Heart right ventricle (tissue), 16 donors: ENCODE data around the gene SLC25A53. TPM values are rescaled to one million over a fixed set of nuclear protein-coding genes. Genes with fewer than 3 reads are reported as not detected.

Source experiments
- ATAC-seq, 8 donors: fragments of 200-7000 bp; cut with Tn5 transposase; one replicate each; pipeline ENCODE4 v1.9.1; 2020; ENCODE audit warnings: mild to moderate bottlenecking in 8 of 8, moderate library complexity in 8 of 8, moderate number of reproducible peaks in 1 of 8
- DNase-seq, 2 donors: peaks; one replicate each; pipeline ENCODE4 v3.0.0-alpha.2; 2020
- H3K27ac ChIP-seq, 10 donors: fragments of 200-600 bp; sonication (generic) in 2 of 10; one replicate each; pipeline versions ENCODE4 v1.5.0 to v1.8.0; 2020 to 2022; ENCODE audit warnings: mild to moderate bottlenecking in 3 of 10
- H3K27me3 ChIP-seq, 7 donors: fragments of 200-600 bp; one replicate each; pipeline ENCODE4 v1.8.0; 2021 to 2022; ENCODE audit warnings: mild to moderate bottlenecking in 2 of 7
- H3K36me3 ChIP-seq, 9 donors: fragments of 200-600 bp; sonication (generic) in 1 of 9; one replicate each; pipeline versions ENCODE4 v1.5.0 to v1.8.0; 2020 to 2022; ENCODE audit warnings: mild to moderate bottlenecking in 2 of 9
- H3K4me1 ChIP-seq, 9 donors: fragments of 200-600 bp; sonication (generic) in 1 of 9; one replicate each; pipeline versions ENCODE4 v1.5.0 to v1.8.0; 2020 to 2022; ENCODE audit warnings: mild to moderate bottlenecking in 4 of 9
- H3K4me3 ChIP-seq, 10 donors: fragments of 200-600 bp; sonication (generic) in 2 of 10; one replicate each; pipeline versions ENCODE4 v1.5.0 to v1.8.0; 2020 to 2022; ENCODE audit warnings: mild to moderate bottlenecking in 7 of 10, moderate library complexity in 2 of 10
- H3K9me3 ChIP-seq, 11 donors: fragments of 200-600 bp in 10 of 11; sonication (generic) in 2 of 11; one replicate each; pipeline versions ENCODE4 v1.5.0 to v1.8.0; 2013 to 2022; ENCODE audit warnings: mild to moderate bottlenecking in 2 of 11, control low read depth in 1 of 11, moderate library complexity in 1 of 11
- CTCF ChIP-seq, 9 donors: fragments of 200-600 bp; sonication (generic) in 2 of 9; IDR thresholded peaks; one replicate each; pipeline versions ENCODE4 v1.5.0 to v1.8.0; 2021 to 2022; ENCODE audit warnings: antibody characterized with exemption in 9 of 9, mild to moderate bottlenecking in 5 of 9, moderate library complexity in 1 of 9
- WGBS, 2 donors: extraction: QIAGEN DNeasy Blood & Tissue Kit; methylation state at CpG; one replicate each; pipeline ENCODE4 v1.1.7; 2013; ENCODE audit warnings: inconsistent platforms in 1 of 2; 5-methylcytosine and 5-hydroxymethylcytosine counted together
- intact Hi-C, 10 donors: fragments of 100-400 bp; cut with DNase I; formaldehyde crosslinking; loops; one replicate each; pipeline versions ENCODE4 v1.11.1 to v1.14.2; 2022
- long read RNA-seq, 3 donors: library from polyadenylated mRNA; unstranded; transcript quantifications; one replicate each; pipeline ENCODE4 v2.0.0, GENCODE V29; 2020 to 2021
- polyA plus RNA-seq, 2 donors: library from polyadenylated mRNA; stranded (reverse); fragments of 200-250 nt; gene quantifications; one replicate each; pipeline ENCODE4 v1.2.3, GENCODE V29; 2013
- total RNA-seq, 10 donors: library from RNA; stranded (reverse); fragmentation: NEBNext Ultra II Directional in 3 of 10; extraction: Animal tissue kit (Norgen Biotek cat#: 25700) in 3 of 10; gene quantifications; one replicate each; pipeline versions ENCODE4 v1.2.1 to v1.2.4, GENCODE V29; 2021 to 2023
- donor health status: Arrhythmogenic right ventricular cardiomyopathy.
- donor health status: ischemic (EF 13 %, LVEDD 7.1; RV severe dilation, severe dysfunction).
- donor health status: healthy with polysubstance abuse.
- donor health status: DM: no; HTN: yes; CAD: no.
- donor health status: DM: no; HTN: no; CAD: no.
- donor health status: ischemic (EF 25% LVEDD 6.9; RV normal size, moderate dysfunction).
- donor health status: ischemic (EF 25% LVEDD 5.7; RV mildly dilated, moderate dysfunction).
- donor health status: healthy.
- donor health status: DM: yes; HTN: yes; CAD: no.
- donor health status: Ischemic cardiomyopathy.
- donor health status: ischemic (EF 35%, LVEDD 5.7; RV mildly dilated, moderate dysfunction).
- donor health status: nonischemic (EF 11% LVEDD 7.7; RV severe dilation, severe dysfunction).
- donor health status: DM: yes; HTN: yes; CAD: no.
- donor health status: PGD.
- donor health status: ischemic (EF 29% LVEDD 5.4; RV normal size, mild dysfunction).
- donor health status: nonischemic (EF 23%, LVEDD 6.1; RV moderate dilation, normal function).

Gene SLC25A53, protein sequence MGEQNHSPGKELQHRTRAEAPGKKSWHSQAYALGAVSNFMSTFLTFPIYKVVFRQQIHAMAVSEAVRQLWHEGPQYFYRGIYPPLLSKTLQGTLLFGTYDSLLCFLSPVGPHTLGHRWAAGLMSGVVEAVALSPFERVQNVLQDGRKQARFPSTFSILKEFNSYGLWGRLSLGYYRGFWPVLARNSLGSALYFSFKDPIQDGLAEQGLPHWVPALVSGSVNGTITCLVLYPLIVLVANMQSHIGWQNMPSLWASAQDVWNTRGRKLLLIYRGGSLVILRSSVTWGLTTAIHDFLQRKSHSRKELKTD
- total RNA-seq (10 to 100 TPM; 10.8 to 15.6 (median 11.6) TPM), polyA plus RNA-seq (1 to 10 TPM; 4.2 to 5.6 TPM)
- long read RNA-seq, donor 1, partial matches to known transcripts, result 0 of 9 reads
- long read RNA-seq, donor 1, other reads (novel, unspliced or antisense), result 7 of 9 reads
- long read RNA-seq, donor 2, transcript SLC25A53-201 (2 exons, 731 nt), result major isoform, 11 of 17 reads
- long read RNA-seq, donor 2, partial matches to known transcripts, result 0 of 17 reads
- long read RNA-seq, donor 2, other reads (novel, unspliced or antisense), result 6 of 17 reads
- long read RNA-seq, donor 3, transcript SLC25A53-201 (2 exons, 731 nt), result major isoform, 9 of 15 reads
- long read RNA-seq, donor 3, partial matches to known transcripts, result 0 of 15 reads
- long read RNA-seq, donor 3, other reads (novel, unspliced or antisense), result 6 of 15 reads

DNA sequence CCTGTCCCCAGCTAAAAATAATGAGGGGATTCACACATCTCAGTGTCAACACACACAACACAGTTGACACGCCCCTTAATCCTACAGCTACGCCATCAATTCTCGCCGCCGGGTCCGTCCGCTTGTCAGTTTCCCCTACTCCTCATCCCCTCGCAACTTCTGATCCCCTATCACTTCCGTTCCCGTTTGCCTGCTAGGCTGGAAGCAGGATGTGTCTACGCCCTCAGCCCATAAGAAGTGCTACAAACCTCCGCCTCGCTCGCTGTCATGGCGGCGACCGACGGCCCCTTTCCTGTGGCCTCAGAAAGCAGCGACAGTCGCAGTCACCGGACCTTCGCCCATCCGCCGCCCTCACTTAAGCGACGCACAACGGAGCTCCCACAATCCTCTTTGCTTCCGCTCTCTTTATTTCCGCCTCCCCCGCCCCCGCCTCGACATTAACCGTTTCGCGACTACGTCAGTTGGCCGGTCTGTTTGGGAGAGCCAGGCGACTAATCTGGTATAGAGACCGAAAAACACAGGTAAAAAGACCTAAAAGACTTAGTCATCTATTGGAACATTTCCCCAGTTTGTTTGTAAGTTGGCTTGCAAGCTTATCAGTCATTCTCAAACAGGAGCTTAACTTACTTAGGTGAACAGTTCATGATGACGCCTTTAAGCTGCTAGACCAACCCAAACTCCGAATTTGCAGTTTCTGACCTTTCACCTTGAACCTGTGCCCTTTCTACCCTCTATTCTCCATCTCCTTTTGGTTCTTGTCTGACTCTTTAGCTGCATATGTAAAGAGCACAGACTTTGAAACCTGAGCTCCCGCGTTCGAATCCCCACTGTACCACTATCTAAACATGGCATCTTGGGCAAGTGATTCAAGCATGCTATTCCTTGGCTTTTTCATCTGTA, at the start of gene SLC25A53:
Gene SLC25A53 (minus strand): TSS at position 380 of the 900 bp plus-strand sequence. CDS start 51,752 bp downstream, outside the sequence.
- Histone ChIP-seq H3K27ac (peak within 1 kb of the TSS; percentile 79 to 94 (median 90)), H3K4me3 (peak within 1 kb of the TSS; percentile 38 to 72 (median 65)), H3K4me1 (peaks cover 0 to 32% (median 7%) of the 10 kb centered on the region in 9 donors), H3K36me3 (no peaks in the 10 kb centered on the region), H3K9me3 (no peaks in the 10 kb centered on the region), H3K27me3 (peaks cover 0 to 23% (median 0%) of the 10 kb centered on the region in 7 donors)
- no peak for TF ChIP-seq CTCF (IDR thresholded peaks at IDR 0.05)
- DNase-seq (peak; percentile 71 to 83), ATAC-seq (peak; percentile 92 to 99 (median 98))
- WGBS, 2 donors, result 1 to 2% methylated on average over 44 of the region's 44 CpGs
- intact Hi-C loops, result loop anchor here in 1 of 10 donors (5.0 kb wide), 1 partner anchor 470 kb away; the partner anchor contains the start of gene MORF4L2

DNA sequence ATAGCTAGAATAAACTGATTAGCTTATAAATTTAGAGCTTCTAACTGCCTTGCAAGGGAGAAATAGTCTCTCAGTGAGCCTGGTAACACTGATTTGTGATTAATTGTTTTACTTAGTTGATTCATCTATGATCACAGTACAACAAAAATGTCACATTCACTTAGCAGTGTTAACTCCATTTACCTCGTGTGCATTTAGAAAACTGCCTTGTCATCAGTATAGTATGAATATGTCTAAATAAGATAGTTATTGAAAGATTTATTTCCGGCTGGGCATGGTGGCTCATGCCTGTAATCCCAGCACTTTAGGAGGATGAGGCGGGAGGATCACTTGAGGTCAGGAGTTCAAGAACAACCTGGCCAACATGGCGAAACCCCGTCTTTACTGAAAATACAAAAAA, 48.7 kb upstream of the SLC25A53 start:
- DNase-seq (no peak), ATAC-seq (no peak)
- no peak for TF ChIP-seq CTCF (IDR thresholded peaks at IDR 0.05)
- Histone ChIP-seq H3K27ac (no peak overlapping the region), H3K4me1 (no peaks in the 10 kb centered on the region), H3K4me3 (no peak overlapping the region), H3K9me3 (no peaks in the 10 kb centered on the region), H3K27me3 (peaks cover 0 to 54% (median 0%) of the 10 kb centered on the region in 7 donors), H3K36me3 (peaks cover 0 to 7% (median 0%) of the 10 kb centered on the region in 9 donors)
- intact Hi-C loops, result no loop called here
- WGBS, 2 donors, result 89 to 96% methylated on average over 5 of the region's 5 CpGs

DNA sequence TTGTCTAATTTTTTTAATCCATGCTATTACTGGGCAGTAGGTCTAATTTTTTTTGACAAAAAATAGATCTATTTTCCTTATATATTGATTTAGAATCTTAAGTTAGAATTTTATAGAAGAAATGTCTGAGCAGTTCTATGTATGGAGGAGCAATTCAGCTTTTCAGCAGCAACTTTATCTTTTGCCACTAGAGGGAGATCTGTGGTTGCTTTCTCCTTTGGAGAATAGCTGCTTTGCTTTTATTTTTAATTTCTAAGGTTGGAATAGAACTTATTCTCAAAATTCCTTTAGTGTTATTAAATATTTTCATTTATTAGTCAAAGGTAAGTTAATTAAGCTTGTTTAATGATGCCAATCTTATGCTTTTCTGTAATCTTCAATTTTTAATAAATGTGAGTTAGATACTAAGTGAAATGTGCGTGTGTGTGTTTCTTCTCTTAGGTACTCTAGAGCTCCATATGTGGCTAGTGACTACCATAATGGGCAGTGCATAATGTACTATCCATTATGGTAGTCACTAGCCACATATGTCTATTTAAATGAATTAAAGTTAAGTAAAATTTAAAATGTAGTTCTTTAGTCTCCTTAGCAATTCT, 38.8 kb upstream of the SLC25A53 start:
- Histone ChIP-seq H3K4me3 (no peak overlapping the region), H3K27me3 (peaks cover 0 to 39% (median 0%) of the 10 kb centered on the region in 7 donors), H3K27ac (no peak overlapping the region), H3K36me3 (peaks cover 0 to 52% (median 0%) of the 10 kb centered on the region in 9 donors), H3K9me3 (no peaks in the 10 kb centered on the region), H3K4me1 (peaks cover 0 to 5% (median 0%) of the 10 kb centered on the region in 9 donors)
- no peak for ATAC-seq
- intact Hi-C loops, result loop anchor here in 7 of 10 donors (2.0 to 10.0 kb wide), 5 partner anchors 75 to 149 kb away; no protein-coding TSS in a partner anchor
- peak; percentile 37 to 84 (median 68) for TF ChIP-seq CTCF (IDR thresholded peaks at IDR 0.05)
- no peak for DNase-seq
- WGBS, 2 donors, result 92 to 98% methylated on average over 1 of the region's 1 CpG
